PC-9 (cell line): ENCODE measurements around the gene PROSER3. TPM values are rescaled to one million over a fixed set of nuclear protein-coding genes. Genes with fewer than 3 reads are reported as not detected.

ENCODE experiments used
- BruUV-seq: library from RNA; stranded (reverse); fragments of 400-500 nt; replicated peaks from 2 replicates; lab custom pipeline; 2021; lab: Mats Ljungman, UMichigan
- CTCF ChIA-PET: fragments of 300-600 bp; sonication (Branson Sonifier 250); formaldehyde crosslinking; loops from one replicate; lab custom pipeline; 2022; ENCODE audit warnings: antibody characterized with exemption; lab: Charles Lee
- POLR2A ChIA-PET: fragments of 300-600 bp; sonication (Branson Sonifier 250); formaldehyde crosslinking; loops from one replicate; lab custom pipeline; 2022; ENCODE audit warnings: antibody characterized with exemption; ENCODE audit not compliant: unreplicated experiment; lab: Charles Lee
- DNase-seq, 2 experiments: peaks; one replicate each; pipeline versions ENCODE4 v3.0.0 to v3.0.0-alpha.2; 2015 to 2022; ENCODE audit warnings: mixed read lengths in 1 of 2
- H2AFZ ChIP-seq: fragments of 200-600 bp; sonication (generic); 2 replicates; pipeline ENCODE4 v1.8.1; 2017; ENCODE audit warnings: antibody characterized with exemption
- H3F3A ChIP-seq: fragments of 200-600 bp; sonication (generic); 2 replicates; pipeline ENCODE4 v1.8.1; 2017; ENCODE audit warnings: antibody characterized with exemption, mild to moderate bottlenecking, low read depth; ENCODE audit not compliant: insufficient read depth
- H3K27ac ChIP-seq: fragments of 200-600 bp; sonication (generic); 2 replicates; pipeline ENCODE4 v1.6.1; 2016; ENCODE audit warnings: mixed run types
- H3K27me3 ChIP-seq: fragments of 200-600 bp; sonication (generic); 2 replicates; pipeline ENCODE4 v1.6.1; 2016; ENCODE audit warnings: low read depth, mixed run types; ENCODE audit not compliant: insufficient read depth
- H3K36me3 ChIP-seq: fragments of 200-600 bp; sonication (generic); 2 replicates; pipeline ENCODE4 v1.6.1; 2016; ENCODE audit warnings: low read depth, mixed run types
- H3K4me1 ChIP-seq: fragments of 200-600 bp; sonication (generic); replicated peaks from 2 replicates; pipeline ENCODE4 v1.6.1; 2016; ENCODE audit warnings: mixed run types; ENCODE audit not compliant: insufficient read depth
- H3K4me2 ChIP-seq: fragments of 200-600 bp; sonication (generic); 2 replicates; pipeline ENCODE4 v1.6.1; 2017; ENCODE audit warnings: mixed run types
- H3K4me3 ChIP-seq: fragments of 200-600 bp; sonication (generic); 2 replicates; pipeline ENCODE4 v1.6.1; 2016; ENCODE audit warnings: mixed run types
- H3K79me2 ChIP-seq: fragments of 200-600 bp; sonication (generic); 2 replicates; pipeline ENCODE4 v1.6.1; 2017; ENCODE audit warnings: low read depth, mixed run types
- H3K9me2 ChIP-seq: fragments of 200-600 bp; sonication (generic); 2 replicates; pipeline ENCODE4 v1.8.1; 2017; ENCODE audit warnings: mild to moderate bottlenecking; ENCODE audit not compliant: insufficient read depth
- H3K9me3 ChIP-seq: fragments of 200-600 bp; sonication (generic); 2 replicates; pipeline ENCODE4 v1.8.1; 2016; ENCODE audit warnings: low read depth; ENCODE audit not compliant: insufficient read depth
- H4K20me1 ChIP-seq: fragments of 200-600 bp; sonication (generic); 2 replicates; pipeline ENCODE4 v1.8.1; 2017; ENCODE audit not compliant: insufficient read depth
- EZH2 ChIP-seq: fragments of 200-600 bp; sonication (generic); IDR thresholded peaks from 2 replicates; pipeline ENCODE4 v1.8.0; 2017; ENCODE audit warnings: antibody characterized with exemption, low read depth
- intact Hi-C: fragments of 100-400 bp; cut with micrococcal nuclease; formaldehyde crosslinking; loops from one replicate; pipeline ENCODE4 v1.10.0; 2022; ENCODE audit not compliant: unreplicated experiment
- total RNA-seq: library from RNA; stranded (reverse); gene quantifications from 2 replicates; pipeline ENCODE4 v1.2.3, GENCODE V29; 2021
- TF ChIP-seq, protein P1 (sequence below): fragments of 200-600 bp; sonication (generic); conservative IDR thresholded peaks from 2 replicates; pipeline ENCODE4 v1.6.1; 2017; ENCODE audit warnings: mixed run types, antibody characterized with exemption, mild to moderate bottlenecking, moderate library complexity

The PROSER3 gene
- total RNA-seq, 1 experiment from 2014 or later, result 52.2 TPM

DNA sequence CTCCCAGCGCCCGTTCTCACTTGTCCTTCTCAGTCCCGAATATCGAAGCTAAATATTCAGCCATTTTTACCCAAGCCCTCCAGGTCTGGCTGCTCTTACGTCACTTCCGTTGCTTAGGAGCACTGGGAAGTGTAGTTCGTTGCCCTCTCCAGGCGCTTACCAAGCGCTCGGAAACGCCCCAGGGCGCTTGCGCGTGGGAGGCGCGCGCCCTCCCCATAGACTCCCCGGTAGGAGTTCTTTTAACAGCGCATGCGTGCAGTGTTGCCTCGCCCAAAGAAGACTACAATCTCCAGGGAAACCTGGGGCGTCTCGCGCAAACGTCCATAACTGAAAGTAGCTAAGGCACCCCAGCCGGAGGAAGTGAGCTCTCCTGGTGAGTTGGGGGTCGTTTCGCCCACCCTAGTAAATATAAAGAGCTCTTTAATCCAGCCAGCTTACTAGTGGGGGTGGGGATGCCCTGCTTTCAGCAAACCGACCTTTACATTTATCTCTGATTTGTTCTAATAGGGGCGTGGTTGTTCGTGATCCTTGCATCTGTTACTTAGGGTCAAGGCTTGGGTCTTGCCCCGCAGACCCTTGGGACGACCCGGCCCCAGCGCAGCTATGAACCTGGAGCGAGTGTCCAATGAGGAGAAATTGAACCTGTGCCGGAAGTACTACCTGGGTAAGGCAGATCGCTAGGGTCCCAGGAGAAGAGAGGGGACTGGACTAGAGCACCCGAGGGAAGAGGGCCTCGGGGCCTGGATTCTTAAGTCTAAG, 12.5 kb upstream of the PROSER3 start, which contains the start of the genes PSENEN and U2AF1L4:
Gene PSENEN, plus strand, starts transcription at position 324 of the 759 bp plus-strand sequence. Its CDS starts 280 bp downstream, at position 604.
Gene U2AF1L4, minus strand, starts transcription at position 91 of the 759 bp plus-strand sequence. Its CDS starts 27 bp downstream, at position 64.
- Histone ChIP-seq H3K9me2 (no peaks in the 10 kb centered on the region), H3F3A (peaks cover 19% of the 10 kb centered on the region), H2AFZ (peak within 1 kb of the TSS; percentile 95), H3K9me3 (no peaks in the 10 kb centered on the region), H3K36me3 (no peaks in the 10 kb centered on the region), H4K20me1 (no peaks in the 10 kb centered on the region), H3K27me3 (no peaks in the 10 kb centered on the region), H3K4me2 (peak within 1 kb of the TSS; percentile 94), H3K4me1 (peaks cover 38% of the 10 kb centered on the region), H3K4me3 (peak within 1 kb of the TSS; percentile 97), H3K79me2 (peaks cover 29% of the 10 kb centered on the region), H3K27ac (peak within 1 kb of the TSS; percentile 95)
- ChIA-PET POLR2A (interaction anchor here (0.5 to 0.7 kb wide), 6 partner anchors 90 to 970 kb away, joined by 3 to 27 read pairs (median 4); partner anchors contain the start of gene NFKBID), CTCF (interaction anchor here (0.6 kb wide), 1 partner anchor 232 kb away, joined by 9 read pairs; the partner anchor contains the start of gene DMKN)
- TF ChIP-seq, protein P1, sequence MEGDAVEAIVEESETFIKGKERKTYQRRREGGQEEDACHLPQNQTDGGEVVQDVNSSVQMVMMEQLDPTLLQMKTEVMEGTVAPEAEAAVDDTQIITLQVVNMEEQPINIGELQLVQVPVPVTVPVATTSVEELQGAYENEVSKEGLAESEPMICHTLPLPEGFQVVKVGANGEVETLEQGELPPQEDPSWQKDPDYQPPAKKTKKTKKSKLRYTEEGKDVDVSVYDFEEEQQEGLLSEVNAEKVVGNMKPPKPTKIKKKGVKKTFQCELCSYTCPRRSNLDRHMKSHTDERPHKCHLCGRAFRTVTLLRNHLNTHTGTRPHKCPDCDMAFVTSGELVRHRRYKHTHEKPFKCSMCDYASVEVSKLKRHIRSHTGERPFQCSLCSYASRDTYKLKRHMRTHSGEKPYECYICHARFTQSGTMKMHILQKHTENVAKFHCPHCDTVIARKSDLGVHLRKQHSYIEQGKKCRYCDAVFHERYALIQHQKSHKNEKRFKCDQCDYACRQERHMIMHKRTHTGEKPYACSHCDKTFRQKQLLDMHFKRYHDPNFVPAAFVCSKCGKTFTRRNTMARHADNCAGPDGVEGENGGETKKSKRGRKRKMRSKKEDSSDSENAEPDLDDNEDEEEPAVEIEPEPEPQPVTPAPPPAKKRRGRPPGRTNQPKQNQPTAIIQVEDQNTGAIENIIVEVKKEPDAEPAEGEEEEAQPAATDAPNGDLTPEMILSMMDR, result no peak
- no peak for TF ChIP-seq EZH2
- DNase-seq, result peak; percentile 96 to 98
- TSS peak; percentile 64 for BruUV-seq
- intact Hi-C loops, result loop anchor here (2.0 to 10.0 kb wide), 3 partner anchors 29 to 249 kb away; partner anchors contain the start of genes HCST, NFKBID, SDHAF1 and TYROBP

DNA sequence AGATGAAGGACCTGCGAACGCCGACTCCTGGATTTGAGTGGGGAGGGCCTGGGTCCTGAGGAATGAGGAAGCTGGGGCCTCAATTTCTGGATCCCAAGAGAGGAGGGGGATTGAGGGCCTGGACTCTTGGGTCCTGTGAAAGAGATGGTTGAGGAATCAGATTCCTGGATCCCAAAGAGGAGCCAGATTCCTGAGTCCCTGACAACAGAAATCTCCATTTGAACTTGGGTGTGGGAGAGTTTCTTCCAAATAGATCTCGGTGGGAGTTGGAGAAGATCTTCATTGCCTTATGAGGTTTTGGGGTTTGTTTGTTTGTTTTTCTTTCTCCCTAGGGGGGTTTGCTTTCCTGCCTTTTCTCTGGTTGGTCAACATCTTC, 11.9 kb upstream of the PROSER3 start:
- Histone ChIP-seq H3K4me3 (peak overlapping the region; percentile 97), H3K4me2 (peak overlapping the region; percentile 94), H2AFZ (peak overlapping the region; percentile 89), H3K27ac (peak overlapping the region; percentile 35; the same call in 1 of the 2 replicates), H3F3A (peaks cover 19% of the 10 kb centered on the region), H3K4me1 (peaks cover 36% of the 10 kb centered on the region), H4K20me1 (no peaks in the 10 kb centered on the region), H3K9me2 (no peaks in the 10 kb centered on the region), H3K79me2 (peaks cover 29% of the 10 kb centered on the region), H3K9me3 (no peaks in the 10 kb centered on the region), H3K27me3 (no peaks in the 10 kb centered on the region), H3K36me3 (no peaks in the 10 kb centered on the region)
- DNase-seq, result no peak
- POLR2A ChIA-PET, result interaction anchor here (0.6 kb wide), 2 partner anchors 433 to 969 kb away, joined by 3 to 4 read pairs; no protein-coding TSS in a partner anchor
- CTCF ChIA-PET, result interaction anchor here (0.6 kb wide), 1 partner anchor 233 kb away, joined by 9 read pairs; the partner anchor contains the start of gene DMKN
- intact Hi-C loops, result loop anchor here (10.0 kb wide), 2 partner anchors 159 to 249 kb away; partner anchors contain the start of genes HCST, NFKBID, SDHAF1 and TYROBP
- BruUV-seq, result no TSS peak
- no peak for TF ChIP-seq EZH2
- TF ChIP-seq, protein P1, result no peak

DNA sequence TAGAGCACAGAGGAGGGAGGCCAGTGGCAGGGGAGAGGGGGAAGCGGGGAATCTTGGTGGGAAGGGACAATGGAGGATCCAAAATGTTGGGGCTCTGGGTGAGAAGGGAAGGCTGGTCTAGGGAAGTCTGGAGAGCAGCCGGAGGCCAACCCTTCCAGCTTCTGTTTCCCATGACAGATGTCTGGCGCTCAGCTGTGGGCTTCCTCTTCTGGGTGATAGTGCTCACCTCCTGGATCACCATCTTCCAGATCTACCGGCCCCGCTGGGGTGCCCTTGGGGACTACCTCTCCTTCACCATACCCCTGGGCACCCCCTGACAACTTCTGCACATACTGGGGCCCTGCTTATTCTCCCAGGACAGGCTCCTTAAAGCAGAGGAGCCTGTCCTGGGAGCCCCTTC, 11.4 kb upstream of the PROSER3 start:
- Histone ChIP-seq H2AFZ (no peak overlapping the region), H3K4me1 (peaks cover 36% of the 10 kb centered on the region), H4K20me1 (no peaks in the 10 kb centered on the region), H3F3A (peaks cover 19% of the 10 kb centered on the region), H3K9me2 (no peaks in the 10 kb centered on the region), H3K4me2 (peak overlapping the region; percentile 94), H3K79me2 (peaks cover 29% of the 10 kb centered on the region), H3K27ac (no peak overlapping the region), H3K9me3 (no peaks in the 10 kb centered on the region), H3K27me3 (no peaks in the 10 kb centered on the region), H3K4me3 (peak overlapping the region; percentile 97; the same call in 1 of the 2 replicates), H3K36me3 (no peaks in the 10 kb centered on the region)
- DNase-seq, result no peak
- ChIA-PET POLR2A (interaction anchor here (0.7 kb wide), 1 partner anchor 11 kb away, joined by 25 read pairs; the partner anchor contains the start of gene PROSER3), CTCF (no interaction called here)
- no TSS peak for BruUV-seq
- intact Hi-C loops, result loop anchor here (10.0 kb wide), 2 partner anchors 158 to 248 kb away; partner anchors contain the start of genes HCST, NFKBID, SDHAF1 and TYROBP
- TF ChIP-seq EZH2, result no peak
- TF ChIP-seq, protein P1, result no peak
